ENCODE measurements around the gene BLM. TPM values are rescaled to one million over a fixed set of nuclear protein-coding genes. Genes with fewer than 3 reads are reported as not detected.
A peak's percentile ranks its signal among the peaks of the same experiment; 100 is the strongest.
"Not testable (repeated sequence)": the region's sequence is repeated elsewhere in the genome, so short reads cannot be mapped to it uniquely, and the experiment has no call there.

BLM gene
- total and polyA plus RNA-seq, 5 donors = 8.1 to 45.3 (median 22.9) TPM

- intact Hi-C loops (cut with DNase I) = no loop called here
- DNase-seq (no peak), ATAC-seq (no peak)
- Histone ChIP-seq H3K9me3 (ENCODE audit: control insufficient read depth, low read length) (no peaks in the 10 kb centered on the region), H3K4me1 (ENCODE audit: control insufficient read depth, insufficient read depth, low read length) (no peaks in the 10 kb centered on the region), H3K27ac (ENCODE audit: low read length) (no peak overlapping the region), H3K4me3 (ENCODE audit: low read length) (no peak overlapping the region), H3K27me3 (ENCODE audit: control insufficient read depth, insufficient read depth) (no peaks in the 10 kb centered on the region)
- 77% methylated on average over 1 of the region's 1 CpG for WGBS
Observed at GRCh38 chr15:90735923-90736322, 18.8 kb downstream of the BLM start.

GRCh38 chr15:90740545-90740944 is 23.4 kb downstream of the BLM start:
- H3K9me3 ChIP-seq (ENCODE audit: control insufficient read depth, low read length); H3K27ac ChIP-seq (ENCODE audit: low read length); DNase-seq; H3K27me3 ChIP-seq (ENCODE audit: control insufficient read depth, insufficient read depth); intact Hi-C loops (cut with DNase I); H3K4me1 ChIP-seq (ENCODE audit: control insufficient read depth, insufficient read depth, low read length); ATAC-seq; H3K4me3 ChIP-seq (ENCODE audit: low read length): not testable (repeated sequence)
- 90% methylated on average over 3 of the region's 3 CpGs for WGBS

DNA sequence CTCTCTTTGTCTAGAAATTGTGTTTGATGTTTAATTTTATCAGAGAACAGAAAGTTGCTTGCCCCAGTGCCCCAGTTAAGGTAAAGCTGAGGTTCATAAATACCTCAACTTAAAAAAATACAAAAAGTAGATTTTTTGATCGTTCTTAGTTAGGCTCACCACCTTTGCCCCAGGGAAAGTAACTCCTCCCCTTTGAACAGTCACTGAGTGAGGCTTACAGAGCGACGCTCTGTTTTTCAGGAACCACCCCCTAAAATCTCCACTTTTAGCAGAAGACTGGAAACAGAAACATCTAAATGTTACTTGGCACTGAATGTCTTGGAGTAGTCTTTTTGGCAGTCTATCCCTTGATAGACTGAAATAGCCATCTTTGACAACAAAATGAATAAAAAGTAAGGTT is 24.9 kb downstream of the BLM start:
- H3K4me1 ChIP-seq (ENCODE audit: control insufficient read depth, insufficient read depth, low read length) = no peaks in the 10 kb centered on the region
- no peak for ATAC-seq
- no peak overlapping the region for H3K4me3 ChIP-seq (ENCODE audit: low read length)
- intact Hi-C loops (cut with DNase I) = no loop called here
- 60% methylated on average over 3 of the region's 3 CpGs for WGBS
- no peaks in the 10 kb centered on the region for H3K9me3 ChIP-seq (ENCODE audit: control insufficient read depth, low read length)
- no peak overlapping the region for H3K27ac ChIP-seq (ENCODE audit: low read length)
- DNase-seq = no peak
- H3K27me3 ChIP-seq (ENCODE audit: control insufficient read depth, insufficient read depth) = no peaks in the 10 kb centered on the region

DNA sequence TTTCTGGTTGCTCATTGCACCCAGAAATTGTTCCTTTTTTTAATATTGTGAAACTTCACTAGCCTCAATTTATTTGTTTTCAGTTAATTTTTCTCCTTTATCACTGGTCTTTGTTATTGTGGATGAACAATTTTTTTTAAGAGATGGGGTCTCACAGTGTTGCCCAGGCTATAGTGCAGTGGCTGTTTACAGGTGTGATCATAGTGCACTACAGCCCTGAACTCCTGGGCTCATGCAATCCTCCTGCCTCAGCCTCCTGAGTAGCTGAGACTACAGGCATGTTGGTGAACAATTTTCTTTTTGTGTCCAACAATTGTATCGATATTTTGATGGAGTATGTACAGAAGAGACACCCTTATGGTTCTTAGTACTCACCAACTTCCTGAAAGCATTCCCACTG is 26.3 kb downstream of the BLM start:
- Histone ChIP-seq H3K4me1 (ENCODE audit: control insufficient read depth, insufficient read depth, low read length) (no peaks in the 10 kb centered on the region), H3K9me3 (ENCODE audit: control insufficient read depth, low read length) (no peaks in the 10 kb centered on the region), H3K27me3 (ENCODE audit: control insufficient read depth, insufficient read depth) (no peaks in the 10 kb centered on the region), H3K27ac (ENCODE audit: low read length) (no peak overlapping the region), H3K4me3 (ENCODE audit: low read length) (no peak overlapping the region)
- no peak for DNase-seq
- intact Hi-C loops (cut with DNase I) = no loop called here
- 98% methylated on average over 1 of the region's 1 CpG for WGBS
- ATAC-seq = no peak

- intact Hi-C loops (cut with DNase I) = no loop called here
- 98% methylated on average over 8 of the region's 8 CpGs for WGBS
- ATAC-seq = no peak
Observed at GRCh38 chr15:90744759-90745402, 27.7 kb downstream of the BLM start.

GRCh38 chr15:90749754-90750153 is 32.6 kb downstream of the BLM start:
- no peak for DNase-seq
- Histone ChIP-seq H3K27ac (ENCODE audit: low read length) (no peak overlapping the region), H3K4me3 (ENCODE audit: low read length) (no peak overlapping the region), H3K9me3 (ENCODE audit: control insufficient read depth, low read length) (no peaks in the 10 kb centered on the region), H3K27me3 (ENCODE audit: control insufficient read depth, insufficient read depth) (no peaks in the 10 kb centered on the region), H3K4me1 (ENCODE audit: control insufficient read depth, insufficient read depth, low read length) (no peaks in the 10 kb centered on the region)
- intact Hi-C loops (cut with DNase I) = no loop called here
- ATAC-seq = no peak
- 90% methylated on average over 3 of the region's 3 CpGs for WGBS

More at GRCh38 chr15:90744759-90745402, 27.7 kb downstream of the BLM start:
- H3K4me3 ChIP-seq (ENCODE audit: low read length) = no peak overlapping the region
- H3K27ac ChIP-seq (ENCODE audit: low read length) = no peak overlapping the region
- H3K4me1 ChIP-seq (ENCODE audit: control insufficient read depth, insufficient read depth, low read length) = no peaks in the 10 kb centered on the region
- no peaks in the 10 kb centered on the region for H3K27me3 ChIP-seq (ENCODE audit: control insufficient read depth, insufficient read depth)
- H3K9me3 ChIP-seq (ENCODE audit: control insufficient read depth, low read length) = no peaks in the 10 kb centered on the region
- no peak for DNase-seq

DNA sequence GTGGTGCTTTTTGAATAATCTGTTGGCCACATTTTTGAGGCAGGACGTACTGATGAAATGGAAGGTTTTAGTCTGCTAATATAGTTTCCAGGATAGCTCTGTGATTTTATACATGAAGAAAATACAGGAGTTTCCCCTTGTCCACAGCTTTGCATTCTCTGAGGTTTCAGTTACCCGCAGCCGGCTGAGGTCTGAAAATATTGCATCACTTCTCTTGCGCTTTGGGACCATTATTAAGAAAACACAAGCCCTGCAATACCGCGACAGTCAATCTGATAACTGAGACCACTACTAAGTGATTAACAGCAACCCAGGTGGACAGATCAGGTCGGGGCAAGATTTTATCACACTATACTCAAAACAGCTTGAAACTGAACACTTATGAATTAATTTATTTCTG is 33.0 kb downstream of the BLM start:
- H3K4me1 ChIP-seq (ENCODE audit: control insufficient read depth, insufficient read depth, low read length) = no peaks in the 10 kb centered on the region
- DNase-seq (no peak), ATAC-seq (no peak)
- H3K27me3 ChIP-seq (ENCODE audit: control insufficient read depth, insufficient read depth) = no peaks in the 10 kb centered on the region
- H3K4me3 ChIP-seq (ENCODE audit: low read length) = no peak overlapping the region
- WGBS = 85% methylated on average over 7 of the region's 7 CpGs
- H3K9me3 ChIP-seq (ENCODE audit: control insufficient read depth, low read length) = no peaks in the 10 kb centered on the region
- H3K27ac ChIP-seq (ENCODE audit: low read length) = no peak overlapping the region
- intact Hi-C loops (cut with DNase I) = no loop called here

DNA sequence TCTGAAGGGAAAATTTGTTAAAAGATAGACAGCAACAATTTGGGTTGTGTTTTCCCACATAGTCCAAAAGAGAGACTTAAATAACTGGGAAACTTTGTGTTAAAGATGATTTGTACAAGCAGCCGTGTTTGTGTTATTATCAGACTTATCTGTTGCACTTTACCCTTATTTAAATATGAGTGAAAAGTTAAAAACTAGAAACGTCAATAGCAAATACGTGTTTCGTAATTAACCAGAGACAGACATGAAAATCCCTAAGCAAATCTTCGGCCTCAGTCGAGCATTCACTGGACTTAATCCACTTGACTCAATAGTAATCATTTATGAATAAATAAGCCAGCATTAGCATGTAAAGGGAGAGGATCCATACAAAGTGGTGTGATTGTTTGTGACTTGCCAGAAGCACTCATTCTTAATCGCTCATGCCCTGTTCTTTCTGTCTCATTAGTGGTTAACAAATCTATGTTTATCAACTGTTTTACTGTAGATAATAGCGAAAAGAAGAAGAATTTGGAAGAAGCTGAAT is 34.2 kb downstream of the BLM start:
- H3K4me1 ChIP-seq (ENCODE audit: control insufficient read depth, insufficient read depth, low read length) = no peaks in the 10 kb centered on the region
- H3K9me3 ChIP-seq (ENCODE audit: control insufficient read depth, low read length) = no peaks in the 10 kb centered on the region
- DNase-seq (no peak), ATAC-seq (no peak)
- intact Hi-C loops (cut with DNase I) = no loop called here
- 88% methylated on average over 8 of the region's 8 CpGs for WGBS
- H3K4me3 ChIP-seq (ENCODE audit: low read length) = no peak overlapping the region
- H3K27me3 ChIP-seq (ENCODE audit: control insufficient read depth, insufficient read depth) = no peaks in the 10 kb centered on the region
- no peak overlapping the region for H3K27ac ChIP-seq (ENCODE audit: low read length)

DNA sequence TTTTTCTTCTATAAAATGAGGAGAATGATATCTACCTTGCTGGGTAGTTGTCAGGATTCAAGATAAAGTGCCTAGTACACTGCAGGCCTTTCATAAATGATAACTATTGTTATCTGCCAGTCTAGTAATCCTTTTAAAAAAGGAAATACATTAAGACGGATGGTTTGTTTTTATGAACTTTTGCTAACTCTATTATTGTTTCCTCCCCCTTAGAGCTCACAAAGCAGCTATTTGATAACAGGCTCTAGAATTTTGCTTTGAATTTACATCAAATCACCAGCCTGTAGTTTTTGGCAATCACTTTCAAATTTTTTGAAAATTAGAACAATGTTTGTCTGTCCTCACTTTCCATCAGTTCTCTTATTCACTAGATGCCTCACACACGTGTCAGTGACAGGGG is 39.8 kb downstream of the BLM start:
- Histone ChIP-seq H3K27me3 (ENCODE audit: control insufficient read depth, insufficient read depth) (no peaks in the 10 kb centered on the region), H3K4me1 (ENCODE audit: control insufficient read depth, insufficient read depth, low read length) (no peaks in the 10 kb centered on the region), H3K4me3 (ENCODE audit: low read length) (no peak overlapping the region), H3K27ac (ENCODE audit: low read length) (no peak overlapping the region), H3K9me3 (ENCODE audit: control insufficient read depth, low read length) (no peaks in the 10 kb centered on the region)
- intact Hi-C loops (cut with DNase I) = no loop called here
- DNase-seq (no peak), ATAC-seq (no peak)
- WGBS = 38% methylated on average over 2 of the region's 2 CpGs

- ATAC-seq (peak in 1 of 2 donors; percentile 51), DNase-seq (no peak)
- 77% methylated on average over 1 of the region's 1 CpG for whole genome bisulfite sequencing
- H3K27me3 ChIP-seq (ENCODE audit: control insufficient read depth, insufficient read depth) = no peaks in the 10 kb centered on the region
- H3K4me1 ChIP-seq (ENCODE audit: control insufficient read depth, insufficient read depth, low read length) = no peaks in the 10 kb centered on the region
- no peak overlapping the region for H3K4me3 ChIP-seq (ENCODE audit: low read length)
- H3K9me3 ChIP-seq (ENCODE audit: control insufficient read depth, low read length) = no peaks in the 10 kb centered on the region
- intact Hi-C loops (cut with DNase I) = no loop called here
- H3K27ac ChIP-seq (ENCODE audit: low read length) = peak overlapping the region; percentile 13
Observed at GRCh38 chr15:90757461-90757860, 40.3 kb downstream of the BLM start.

- Histone ChIP-seq H3K27ac (ENCODE audit: low read length) (peak overlapping the region; percentile 59), H3K4me3 (ENCODE audit: low read length) (no peak overlapping the region), H3K4me1 (ENCODE audit: control insufficient read depth, insufficient read depth, low read length) (no peaks in the 10 kb centered on the region), H3K9me3 (ENCODE audit: control insufficient read depth, low read length) (no peaks in the 10 kb centered on the region), H3K27me3 (ENCODE audit: control insufficient read depth, insufficient read depth) (no peaks in the 10 kb centered on the region)
- intact Hi-C loops (cut with DNase I) = no loop called here
- no peak for DNase-seq
- WGBS = 63% methylated on average over 1 of the region's 1 CpG
- no peak for ATAC-seq
Observed at GRCh38 chr15:90760661-90761232, 43.6 kb downstream of the BLM start.

All from right cardiac atrium (tissue), 5 donors.